ENCODE measurements around the gene KCNH2. TPM values are rescaled to one million over a fixed set of nuclear protein-coding genes. Genes with fewer than 3 reads are reported as not detected.

The KCNH2 gene
- polyA plus RNA-seq, 5 donors, result 2.9 to 6.3 (median 4.5) TPM

DNA sequence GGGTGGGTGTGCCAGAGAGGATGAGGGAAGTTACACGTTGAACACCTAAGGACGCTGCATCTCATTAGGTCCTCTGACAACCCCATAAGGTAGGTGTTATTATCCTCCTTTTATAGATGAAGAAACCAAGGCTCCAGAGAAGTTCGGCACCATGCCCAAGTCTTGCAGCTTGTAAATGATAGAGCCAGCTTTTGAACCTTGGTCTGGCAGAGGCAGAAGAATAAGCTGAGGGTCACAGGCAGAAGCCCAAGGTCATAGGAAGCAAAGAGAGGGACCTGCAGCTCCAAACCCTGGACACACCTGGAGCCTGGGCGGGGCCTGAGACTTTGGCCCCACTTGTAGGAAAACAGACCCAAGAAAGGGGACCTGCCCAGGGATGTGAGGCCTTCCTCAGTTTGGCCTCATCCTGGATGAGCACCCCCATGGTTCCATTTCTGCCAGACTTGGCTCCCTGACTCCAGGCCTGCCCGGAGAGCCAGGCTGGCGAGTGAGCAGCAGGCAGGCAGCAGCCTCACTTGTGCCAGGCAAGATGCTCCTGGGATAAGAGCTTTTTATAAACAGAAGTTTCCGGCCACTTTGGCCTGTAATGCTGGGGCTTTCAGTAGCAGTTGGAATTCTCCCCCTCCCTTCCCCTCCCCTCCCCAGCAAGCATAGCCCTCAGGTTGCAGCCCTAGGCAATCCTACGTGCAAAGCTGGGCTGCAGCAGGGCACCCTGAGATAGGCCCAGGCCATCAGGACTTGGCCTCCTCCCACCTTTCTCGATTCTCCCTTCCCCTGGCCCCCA is 2.4 kb downstream of the KCNH2 start:
- no peak for DNase-seq

DNA sequence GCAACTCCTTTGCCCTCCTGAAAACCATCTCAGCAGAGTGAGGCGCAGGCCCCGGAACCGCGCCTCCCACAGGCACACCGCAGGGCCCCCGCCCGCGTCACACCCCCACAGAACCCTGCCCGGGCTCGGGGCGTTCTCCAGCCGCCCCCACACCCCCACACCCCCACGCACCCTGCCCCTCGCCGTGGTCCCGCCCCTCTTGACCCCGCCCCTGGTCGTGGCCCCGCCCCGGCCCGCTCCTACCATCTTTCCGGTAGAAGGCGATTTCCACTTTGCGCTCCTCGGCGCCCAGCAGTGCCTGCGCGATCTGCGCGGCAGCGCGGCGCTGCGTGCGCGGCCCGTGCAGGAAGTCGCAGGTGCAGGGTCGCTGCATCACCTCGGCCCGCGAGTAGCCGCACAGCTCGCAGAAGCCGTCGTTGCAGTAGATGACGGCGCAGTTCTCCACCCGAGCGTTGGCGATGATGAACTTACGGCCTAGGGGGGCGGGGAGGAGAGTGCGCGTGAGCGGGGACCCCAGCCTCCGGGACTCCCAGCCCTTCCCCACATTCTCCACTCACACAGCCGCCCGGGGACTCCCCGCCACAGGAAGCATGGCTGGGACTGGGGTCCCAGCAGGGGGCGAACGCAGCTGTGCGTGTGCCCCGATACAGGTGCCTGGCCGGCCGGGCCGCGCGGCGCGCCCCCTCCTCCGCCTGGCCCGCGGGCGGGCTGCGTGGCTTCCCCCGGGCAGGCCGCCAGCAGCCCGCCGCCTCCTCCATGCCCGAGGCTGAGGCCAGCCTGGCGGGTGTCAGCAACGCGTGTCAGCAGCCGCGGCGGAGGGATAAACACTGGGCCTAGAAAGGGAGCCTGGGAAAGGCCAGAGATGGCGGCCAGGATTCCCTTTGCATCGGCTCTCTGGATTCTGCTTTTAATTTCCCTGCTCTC is 3.4 kb downstream of the KCNH2 start:
- no peak for DNase-seq

DNA sequence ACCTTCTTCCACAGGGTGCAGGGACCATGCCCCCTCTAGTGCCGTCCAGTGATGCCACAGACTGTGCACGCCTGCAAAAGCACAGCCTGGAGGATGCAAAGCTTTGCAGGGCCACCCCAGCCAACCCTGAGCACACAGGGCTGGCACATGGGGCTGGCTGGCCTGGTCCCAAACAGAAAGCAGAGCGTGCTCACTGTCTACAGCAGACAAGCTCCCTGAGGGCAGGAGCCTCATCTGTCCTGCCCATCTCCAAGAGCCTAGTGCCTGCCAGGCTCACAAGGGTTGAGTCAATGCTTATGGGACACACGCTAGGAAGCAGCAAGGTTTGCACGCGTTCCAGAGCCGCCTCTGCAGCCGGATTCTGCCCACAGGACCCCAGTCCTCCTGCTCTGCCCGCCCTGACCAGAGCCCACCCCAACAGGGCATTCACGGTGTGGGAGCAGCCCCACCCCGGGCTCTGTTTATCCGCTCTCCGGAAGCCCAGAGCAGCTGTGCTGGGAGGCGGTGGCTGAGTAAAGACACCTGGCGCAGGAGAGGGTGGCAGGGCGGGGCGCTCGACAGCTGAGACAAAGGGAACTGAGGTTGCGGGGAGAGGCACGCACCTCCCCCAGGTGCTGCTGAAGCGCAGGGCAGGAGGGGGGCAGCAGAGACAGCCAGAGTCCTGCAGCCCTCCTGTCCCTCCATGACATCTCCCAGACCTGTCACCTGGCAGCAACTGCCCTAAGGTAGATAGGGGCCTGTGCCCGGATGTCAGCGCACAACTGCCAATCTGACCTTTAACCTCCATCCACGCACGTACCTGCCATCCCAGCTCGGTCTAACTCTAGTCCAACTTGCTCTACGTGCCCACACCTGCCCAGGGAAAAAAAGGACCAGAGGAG is 4.3 kb downstream of the KCNH2 start:
- no peak for DNase-seq

- DNase-seq, result no peak
Observed at GRCh38 chr7:150972741-150973140, 5.4 kb downstream of the KCNH2 start.

DNA sequence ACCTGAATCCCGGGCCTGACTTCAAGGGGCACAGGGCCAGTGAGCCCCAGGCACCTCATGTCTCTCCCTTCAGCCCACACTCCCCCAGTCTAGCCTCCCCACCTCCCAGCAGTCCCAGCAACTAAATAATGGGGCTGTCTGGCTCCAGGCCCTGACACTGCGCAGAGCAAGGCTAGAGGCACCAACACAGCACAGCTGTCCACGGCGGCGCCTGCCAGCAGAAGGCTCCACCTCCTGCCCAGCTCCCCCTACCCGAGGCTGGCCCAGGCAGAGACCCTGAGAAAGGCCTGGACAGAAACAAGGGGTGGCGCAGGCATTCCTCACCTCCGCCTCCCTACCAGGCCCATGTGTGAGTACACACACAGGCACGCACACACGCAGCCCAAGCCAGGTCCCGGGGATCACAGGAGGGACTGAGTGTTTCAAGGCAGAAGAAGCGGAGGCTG is 6.1 kb downstream of the KCNH2 start:
- peak; percentile 71 to 83 for DNase-seq

DNA sequence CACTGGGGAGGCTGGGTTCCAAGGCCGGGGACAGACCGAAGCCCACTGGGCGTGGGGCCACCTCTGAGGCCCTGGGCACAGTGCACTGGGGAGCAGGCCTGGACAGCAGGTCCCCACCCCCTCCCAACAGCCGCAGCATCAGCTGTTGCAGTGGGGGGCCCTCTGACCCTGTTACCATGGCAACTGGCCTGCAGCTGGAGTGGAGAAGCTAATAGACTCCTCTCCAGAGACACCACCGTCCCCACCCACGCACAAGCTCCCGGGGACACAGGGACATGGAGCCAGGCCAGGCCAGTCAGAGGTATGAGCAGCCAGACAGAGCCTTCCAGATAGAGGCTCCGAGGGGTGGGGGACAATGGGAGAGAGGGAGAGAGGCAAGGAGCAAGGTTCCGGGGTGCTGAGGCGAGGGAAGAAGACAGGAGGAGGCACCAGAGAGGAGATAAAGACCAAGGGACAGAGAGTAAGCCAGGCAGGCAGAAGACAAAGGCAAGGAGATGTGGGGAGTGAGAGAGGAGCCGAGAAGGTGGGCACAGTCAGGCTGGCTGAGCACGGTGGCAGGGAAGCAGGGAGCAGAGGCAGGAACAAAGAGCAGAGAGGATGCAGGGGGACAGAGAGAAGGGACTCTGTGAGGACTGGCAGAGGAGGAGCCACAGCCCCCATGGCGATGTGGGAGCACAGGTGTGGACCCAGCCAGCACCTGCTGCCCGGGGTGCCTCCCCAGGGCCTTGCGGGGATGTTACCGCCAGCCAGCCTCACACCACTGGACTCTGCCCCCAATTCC is 6.7 kb downstream of the KCNH2 start:
- no peak for DNase-seq

- no peak for DNase-seq
Observed at GRCh38 chr7:150970424-150970823, 7.7 kb downstream of the KCNH2 start.

DNA sequence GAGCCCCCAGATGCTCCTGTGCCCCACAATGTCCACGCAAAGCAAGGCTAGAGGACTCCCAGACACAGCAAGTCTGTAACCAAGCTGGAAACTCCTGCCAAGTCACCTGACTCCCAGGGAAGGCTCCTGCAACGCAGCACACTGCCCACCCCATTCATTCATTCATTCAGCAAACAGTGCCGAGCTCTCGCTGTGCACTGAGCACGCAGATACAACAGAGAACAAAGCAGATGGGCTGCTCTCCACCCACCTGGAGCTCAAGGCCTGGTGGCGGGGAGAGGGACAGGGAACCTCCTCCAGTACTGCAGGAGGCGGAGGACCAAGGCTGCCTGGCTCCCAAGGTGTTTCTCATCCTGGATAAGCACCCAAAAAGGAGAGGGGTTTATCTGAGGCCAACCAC is 8.6 kb downstream of the KCNH2 start:
- DNase-seq, result no peak

DNA sequence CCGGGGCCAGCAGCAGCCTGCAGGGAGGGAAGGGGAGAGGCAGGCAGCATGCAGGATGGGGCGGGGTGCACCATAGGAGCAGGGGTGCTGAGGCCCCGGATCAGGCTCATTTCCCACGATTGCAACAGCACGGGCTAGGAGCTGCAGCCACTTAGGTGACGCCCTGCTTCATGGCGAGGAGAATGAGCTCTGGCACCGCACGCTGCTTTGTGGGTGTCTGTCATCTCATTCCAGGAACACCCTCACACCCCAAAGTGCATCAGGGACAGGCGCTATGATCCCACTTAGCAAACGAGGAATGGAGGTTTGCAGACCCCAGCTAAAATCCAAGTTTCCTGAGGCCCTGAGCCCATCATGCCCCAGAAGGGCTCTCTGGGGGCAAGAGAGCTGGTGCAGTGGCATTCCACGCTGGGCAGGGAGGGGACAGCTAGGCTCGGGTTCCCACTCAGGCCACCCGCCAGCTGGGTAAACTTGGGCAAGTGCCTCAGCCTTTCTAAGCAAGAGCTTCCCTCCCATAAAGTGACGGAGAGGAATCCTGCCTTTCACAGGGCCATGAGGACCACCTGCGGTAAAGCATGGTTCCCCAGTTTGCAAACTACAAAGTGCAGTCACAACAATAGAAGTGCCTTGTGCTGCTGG is 9.3 kb downstream of the KCNH2 start:
- DNase-seq, result no peak

GRCh38 chr7:150968056-150968733 is 9.9 kb downstream of the KCNH2 start:
- no peak for DNase-seq

DNA sequence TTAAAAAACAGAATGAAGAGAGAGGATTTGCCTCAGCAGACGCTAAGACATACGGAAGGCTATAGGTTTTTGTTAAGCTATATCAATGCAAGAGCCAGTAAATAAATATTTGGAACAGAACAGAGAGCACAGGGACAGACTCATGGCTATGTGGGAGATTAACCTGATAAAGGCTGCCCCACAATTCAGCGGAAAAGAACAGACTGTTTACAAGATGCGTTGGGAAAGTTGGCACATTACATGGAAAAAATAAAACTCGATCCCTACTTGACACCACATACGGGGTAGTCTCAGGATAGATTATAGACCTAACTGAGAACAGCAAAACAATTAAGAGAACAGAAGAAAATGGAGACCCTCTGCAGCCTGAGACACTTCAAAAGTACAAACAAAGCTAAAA is 10.8 kb downstream of the KCNH2 start:
- no peak for DNase-seq

DNA sequence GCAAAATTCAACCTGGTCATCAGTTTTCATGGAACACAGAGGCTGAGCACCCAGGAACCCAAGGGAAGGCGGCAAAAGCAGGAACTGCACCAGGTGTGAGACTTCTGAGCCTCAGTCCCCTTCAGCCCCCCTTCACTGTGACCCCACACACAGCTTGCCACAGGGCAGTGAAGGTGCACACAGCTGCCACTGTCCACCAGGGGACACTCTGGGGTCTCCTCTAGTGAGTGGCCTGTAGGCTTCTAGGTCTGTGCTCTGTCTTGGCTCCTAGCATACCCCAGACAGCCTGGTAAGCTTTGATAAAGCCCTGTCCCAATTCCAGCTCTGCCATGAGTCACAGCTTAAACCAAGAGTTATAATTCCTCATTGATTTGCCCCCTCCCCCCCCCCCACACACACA is 12.1 kb downstream of the KCNH2 start:
- no peak for DNase-seq

- no peak for DNase-seq
Observed at GRCh38 chr7:150965273-150965830, 12.8 kb downstream of the KCNH2 start.

GRCh38 chr7:150964593-150965111 is 13.5 kb downstream of the KCNH2 start:
- DNase-seq, result no peak

- no peak for DNase-seq
Observed at GRCh38 chr7:150963707-150964559, 14.2 kb downstream of the KCNH2 start.

GRCh38 chr7:150962553-150963399 is 15.3 kb downstream of the KCNH2 start:
- DNase-seq, result no peak

DNA sequence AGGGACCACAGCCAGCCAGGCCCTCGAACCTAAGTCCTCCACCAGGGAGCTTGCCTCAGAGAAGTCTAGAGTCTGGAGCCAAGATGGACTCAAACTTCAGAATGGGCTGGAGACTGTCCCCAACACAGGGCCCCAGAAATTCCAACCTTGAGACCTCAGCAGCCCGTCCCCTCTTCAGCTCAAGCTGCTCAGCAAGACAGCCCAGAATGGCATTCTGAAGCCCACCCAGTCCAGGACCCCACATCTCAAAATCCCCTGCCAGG is 15.9 kb downstream of the KCNH2 start:
- DNase-seq, result no peak
